ENCODE measurements around the gene MAPK1.
A peak's percentile ranks its signal among the peaks of the same experiment; 100 is the strongest.
"Not testable (repeated sequence)": the region's sequence is repeated elsewhere in the genome, so short reads cannot be mapped to it uniquely, and the experiment has no call there.

The MAPK1 gene

DNA sequence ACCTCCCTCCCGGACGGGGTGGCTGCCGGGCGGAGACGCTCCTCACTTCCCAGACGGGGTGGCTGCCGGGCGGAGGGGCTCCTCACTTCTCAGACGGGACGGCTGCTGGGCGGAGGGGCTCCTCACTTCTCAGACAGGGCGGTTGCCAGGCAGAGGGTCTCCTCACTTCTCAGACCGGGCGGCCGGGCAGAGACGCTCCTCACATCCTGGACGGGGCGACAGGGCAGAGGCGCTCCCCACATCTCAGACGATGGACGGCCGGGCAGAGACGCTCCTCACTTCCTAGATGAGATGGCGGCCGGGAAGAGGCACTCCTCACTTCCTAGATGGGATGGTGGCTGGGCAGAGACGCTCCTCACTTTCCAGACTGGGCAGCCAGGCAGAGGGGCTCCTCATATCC, 16.5 kb upstream of the MAPK1 start:
- not testable (repeated sequence) for H3K4me3 ChIP-seq (ENCODE audit: low read depth, low read length); DNase-seq (ENCODE audit: low read depth)

DNA sequence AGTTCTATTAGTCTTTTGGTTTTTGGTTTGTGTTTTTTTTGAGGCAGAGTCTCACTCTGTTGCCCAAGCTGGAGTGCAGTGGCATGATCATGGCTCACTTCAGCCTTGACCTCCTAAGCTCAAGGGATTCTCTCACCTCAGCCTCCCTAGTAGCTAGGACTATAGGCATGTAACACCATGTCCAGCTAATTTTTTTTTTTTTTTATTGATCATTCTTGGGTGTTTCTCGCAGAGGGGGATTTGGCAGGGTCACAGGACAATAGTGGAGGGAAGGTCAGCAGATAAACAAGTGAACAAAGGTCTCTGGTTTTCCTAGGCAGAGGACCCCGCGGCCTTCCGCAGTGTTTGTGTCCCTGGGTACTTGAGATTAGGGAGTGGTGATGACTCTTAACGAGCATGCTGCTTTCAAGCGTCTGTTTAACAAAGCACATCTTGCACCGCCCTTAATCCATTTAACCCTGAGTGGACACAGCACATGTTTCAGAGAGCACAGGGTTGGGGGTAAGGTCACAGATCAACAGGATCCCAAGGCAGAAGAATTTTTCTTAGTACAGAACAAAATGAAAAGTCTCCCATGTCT, 15.4 kb upstream of the MAPK1 start:
- DNase-seq (ENCODE audit: low read depth); H3K4me3 ChIP-seq (ENCODE audit: low read depth, low read length): not testable (repeated sequence)

DNA sequence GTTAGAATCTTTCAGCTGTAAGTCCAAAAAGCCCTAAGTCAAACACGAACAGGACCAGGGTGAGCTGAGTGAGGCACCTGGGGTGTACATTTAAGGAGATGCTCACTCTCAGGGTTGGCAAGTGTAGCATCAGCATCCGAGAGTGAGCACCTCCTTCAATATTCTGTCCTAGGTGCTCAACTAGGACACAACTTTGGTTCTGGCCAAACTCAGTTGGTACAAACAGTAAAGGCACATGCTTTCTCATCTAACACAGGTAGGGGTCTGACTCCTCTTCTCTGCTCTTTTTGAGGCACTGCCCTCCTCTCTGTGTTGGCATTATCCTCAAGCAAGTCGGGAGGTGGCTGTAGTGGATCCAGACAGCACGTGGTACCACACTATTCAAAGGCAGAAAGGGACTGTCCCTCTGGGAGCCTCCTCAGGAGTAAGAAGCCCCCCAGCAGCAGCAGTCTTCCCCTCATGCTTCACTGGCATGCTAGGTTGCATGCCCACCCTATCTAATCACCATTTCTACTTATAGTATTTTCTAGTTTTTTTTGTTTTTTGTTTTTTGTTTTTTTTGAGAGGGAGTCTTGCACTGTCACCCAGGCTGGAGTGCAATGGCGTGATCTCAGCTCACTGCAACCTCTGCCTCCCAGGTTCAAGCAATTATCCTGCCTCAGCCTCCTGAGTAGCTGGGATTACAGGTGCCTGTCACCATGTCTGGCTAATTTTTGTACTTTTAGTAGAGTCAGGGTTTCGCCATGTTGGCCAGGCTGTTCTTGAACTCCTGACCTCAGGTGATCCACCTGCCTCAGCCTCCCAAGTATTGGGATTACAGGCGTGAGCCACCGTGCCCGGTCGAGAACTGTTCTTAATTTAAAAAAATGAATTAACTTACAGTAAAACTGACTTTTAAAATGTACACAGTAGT, 14.7 kb upstream of the MAPK1 start:
- no peak overlapping the region for H3K4me3 ChIP-seq (ENCODE audit: low read depth, low read length)
- no peak for DNase-seq (ENCODE audit: low read depth)

DNA sequence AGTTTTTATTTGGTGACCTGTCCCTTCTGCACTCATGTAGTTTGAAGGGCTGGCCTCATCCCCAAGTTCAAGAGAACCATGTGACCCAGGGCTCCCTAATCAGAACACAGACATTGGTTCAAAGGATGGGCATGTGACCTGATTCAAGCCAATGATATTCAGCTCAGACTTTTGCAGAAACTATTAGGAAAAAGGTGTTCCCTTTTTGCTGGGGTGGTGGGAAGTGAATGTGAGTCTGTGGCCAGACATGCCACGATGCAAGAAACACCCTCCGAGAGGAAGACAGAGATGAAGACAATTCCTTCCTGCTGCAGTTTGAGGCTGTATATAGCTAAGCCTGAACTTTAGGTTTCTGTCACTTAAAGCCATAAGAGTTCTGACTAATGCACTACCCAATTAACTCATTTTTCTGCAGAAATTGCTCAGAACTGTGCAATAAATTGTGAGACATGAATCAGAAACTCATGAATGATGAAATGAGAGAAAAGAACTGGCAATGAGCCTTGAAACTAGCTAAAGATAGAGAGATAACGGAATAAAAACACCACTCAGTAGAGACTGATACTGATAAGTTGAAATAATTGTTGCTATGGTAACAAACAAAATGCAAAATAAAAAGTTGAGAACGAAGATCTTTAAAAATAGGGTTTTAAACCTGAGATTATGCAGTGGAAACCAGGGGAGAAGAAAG, 9.2 kb upstream of the MAPK1 start:
- no peak overlapping the region for H3K4me3 ChIP-seq (ENCODE audit: low read depth, low read length)
- DNase-seq (ENCODE audit: low read depth): peak; percentile 31

DNA sequence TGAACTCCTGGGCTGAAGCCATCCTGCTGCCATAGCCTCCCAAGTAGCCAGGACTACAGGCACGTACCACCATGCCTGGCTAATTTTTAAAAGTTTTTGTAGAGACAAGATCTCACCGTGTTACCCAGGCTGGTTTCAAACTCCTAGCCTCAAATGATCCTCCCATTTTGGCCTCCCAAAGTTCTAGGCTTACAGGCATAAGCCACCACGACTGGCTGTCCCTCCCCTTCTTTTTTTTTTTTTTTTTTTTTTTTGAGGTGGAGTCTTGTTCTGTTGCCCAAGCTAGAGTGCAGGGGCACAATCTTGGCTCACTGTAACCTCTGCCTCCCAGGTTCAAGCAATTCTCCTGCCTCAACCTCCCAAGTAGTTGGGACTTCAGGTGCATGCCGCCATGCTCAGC, 7.5 kb upstream of the MAPK1 start:
- not testable (repeated sequence) for DNase-seq (ENCODE audit: low read depth); H3K4me3 ChIP-seq (ENCODE audit: low read depth, low read length)

DNA sequence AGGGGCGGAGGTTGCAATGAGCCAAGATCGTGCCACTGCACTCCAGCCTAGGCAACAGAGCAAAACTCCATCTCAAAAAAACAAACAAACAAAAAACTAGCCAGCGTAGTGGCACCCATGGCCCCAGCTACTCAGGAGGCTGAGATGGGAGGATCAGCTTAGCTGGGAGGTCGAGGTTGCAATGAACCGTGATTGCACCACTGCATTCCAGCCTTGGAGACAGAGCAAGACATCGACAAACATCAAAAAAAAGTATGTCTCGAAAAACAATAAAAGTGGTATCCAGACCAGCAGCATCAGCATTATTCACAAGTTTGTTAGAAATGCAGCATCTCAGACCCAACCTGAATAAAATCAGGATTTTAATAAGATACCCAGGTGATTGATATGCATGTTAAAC, 6.2 kb upstream of the MAPK1 start:
- no peak for DNase-seq (ENCODE audit: low read depth)
- H3K4me3 ChIP-seq (ENCODE audit: low read depth, low read length): no peak overlapping the region

DNA sequence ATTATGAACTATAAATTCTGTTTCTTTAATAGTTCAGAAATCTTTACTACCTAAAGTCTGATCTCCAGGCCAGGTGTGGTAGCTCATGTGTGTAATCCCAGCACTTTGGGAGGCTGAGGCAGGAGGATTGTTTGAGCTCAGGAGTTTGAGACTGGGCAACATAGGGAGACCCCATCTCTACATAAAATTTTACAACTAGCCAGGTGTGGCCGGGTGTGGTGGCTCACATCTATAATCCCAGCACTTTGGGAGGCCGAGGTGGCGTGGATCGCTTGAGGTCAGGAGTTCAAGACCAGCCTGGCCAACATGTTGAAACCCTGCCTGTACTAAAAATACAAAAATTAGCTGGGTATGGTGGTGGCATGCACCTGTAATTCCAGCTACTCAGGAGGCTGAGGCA, 5.3 kb upstream of the MAPK1 start:
- not testable (repeated sequence) for DNase-seq (ENCODE audit: low read depth); H3K4me3 ChIP-seq (ENCODE audit: low read depth, low read length)

DNA sequence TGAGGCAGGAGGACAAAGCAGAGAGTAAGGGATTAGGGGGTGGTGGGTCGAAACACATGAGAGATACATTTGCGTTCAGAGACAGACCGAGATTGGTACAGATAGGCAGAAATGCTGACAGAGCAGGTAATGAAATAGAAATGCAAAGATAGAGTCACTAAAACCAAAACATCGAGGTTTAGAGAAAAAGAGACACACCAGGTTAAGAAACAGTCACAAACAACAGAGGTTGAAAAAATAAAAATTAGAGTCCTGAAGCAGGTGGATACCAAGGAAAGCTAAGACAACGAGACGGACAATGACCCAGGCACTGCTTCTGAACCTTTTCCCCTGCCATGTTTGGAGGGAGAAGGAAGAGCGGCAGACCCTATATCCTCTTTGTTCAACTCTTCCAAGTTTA, 1.2 kb upstream of the MAPK1 start:
- DNase-seq (ENCODE audit: low read depth): no peak
- no peak overlapping the region for H3K4me3 ChIP-seq (ENCODE audit: low read depth, low read length)

DNA sequence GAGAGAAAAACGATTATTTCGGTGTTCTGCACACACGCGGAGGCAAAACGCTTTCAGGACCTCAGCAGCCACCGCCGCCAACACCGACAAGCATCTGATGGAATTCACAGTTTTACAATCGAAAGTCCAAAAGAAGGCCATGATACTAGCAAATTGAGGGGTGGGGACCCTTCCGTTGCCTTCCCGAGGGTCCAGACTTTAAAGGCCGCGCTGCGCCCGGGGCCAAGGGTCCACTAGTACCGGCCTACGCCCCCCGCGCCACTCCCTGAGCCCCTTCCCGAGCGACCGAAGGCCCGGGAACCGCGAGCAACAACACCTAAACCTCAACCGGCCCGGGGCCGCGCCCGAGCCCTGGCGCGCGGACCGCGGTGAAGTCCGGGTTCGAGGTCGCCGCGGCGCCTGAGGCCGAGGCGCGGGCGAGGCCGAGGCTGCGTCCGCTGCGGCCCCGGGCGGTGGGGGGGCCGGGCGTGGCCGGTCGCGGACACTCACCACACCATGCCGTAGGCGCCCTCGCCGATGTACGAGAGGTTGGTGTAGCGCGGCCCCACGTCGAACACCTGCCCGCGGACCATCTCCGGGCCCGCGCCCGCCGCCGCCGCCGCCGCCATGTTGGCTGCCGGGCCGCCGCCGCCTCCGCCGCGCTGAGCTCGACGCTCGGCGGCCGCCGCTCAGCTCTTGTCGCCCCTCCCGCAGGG, 465 bp downstream of the MAPK1 start:
- no peak for DNase-seq (ENCODE audit: low read depth)
- H3K4me3 ChIP-seq (ENCODE audit: low read depth, low read length): peak overlapping the region; percentile 94

DNA sequence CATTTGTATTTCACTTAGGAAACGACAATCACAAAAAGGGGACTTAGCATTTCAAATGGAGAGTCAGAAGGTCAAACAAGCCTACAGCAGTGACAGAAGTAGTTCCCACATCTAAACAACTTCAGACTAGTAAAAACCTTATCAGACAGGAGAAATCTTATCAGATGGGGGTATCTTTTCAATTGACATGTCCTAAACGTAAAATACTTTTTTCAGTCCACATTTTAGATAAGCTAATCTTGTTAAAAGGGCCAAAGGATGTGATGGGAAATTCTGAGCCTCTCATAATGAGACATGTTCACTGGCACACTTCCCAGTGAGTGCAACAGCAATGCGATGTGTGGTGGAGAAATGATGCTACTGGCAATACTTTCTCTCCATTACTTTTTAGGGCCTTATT, 2.4 kb downstream of the MAPK1 start:
- no peak overlapping the region for H3K4me3 ChIP-seq (ENCODE audit: low read depth, low read length)
- DNase-seq (ENCODE audit: low read depth): peak; percentile 56

DNA sequence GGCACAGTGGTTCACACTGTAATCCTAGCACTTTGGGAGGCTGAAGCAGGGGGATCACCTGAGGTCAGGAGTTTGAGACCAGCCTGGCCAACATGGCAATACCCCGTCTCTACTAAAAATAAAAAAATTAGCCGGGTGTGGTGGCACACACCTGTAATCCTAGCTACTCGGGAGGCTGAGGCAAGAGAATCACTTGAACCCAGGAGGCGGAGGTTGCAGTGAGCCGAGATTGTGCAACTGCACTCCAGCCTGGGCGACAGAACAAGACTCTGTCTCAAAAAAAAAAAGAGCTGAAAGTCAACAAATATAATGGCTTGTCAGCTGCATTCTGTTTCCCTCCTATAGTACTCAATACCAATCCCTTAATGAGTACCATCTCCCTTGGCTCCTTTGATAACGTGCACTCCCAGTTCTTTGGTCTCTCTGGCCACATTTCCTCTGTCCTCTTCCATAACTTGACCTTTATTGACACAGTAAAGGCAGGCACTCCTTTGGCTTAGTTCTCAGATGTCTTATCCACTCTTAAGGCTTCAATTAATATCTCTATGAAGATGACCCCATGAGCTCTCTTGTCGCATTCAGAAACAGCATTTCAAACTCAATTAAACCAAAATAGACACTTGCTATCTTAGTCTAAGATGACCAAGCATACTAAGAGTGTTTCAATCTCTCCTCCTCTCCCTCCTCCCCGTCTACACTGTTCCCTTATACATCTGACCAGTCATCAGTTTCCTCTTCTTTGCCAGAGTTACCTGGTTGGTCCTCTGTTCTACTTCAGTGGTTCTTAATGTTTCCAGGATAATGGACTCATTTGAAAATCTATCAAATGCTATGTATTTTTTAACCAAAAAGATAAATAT, 4.8 kb downstream of the MAPK1 start:
- no peak for DNase-seq (ENCODE audit: low read depth)
- no peak overlapping the region for H3K4me3 ChIP-seq (ENCODE audit: low read depth, low read length)

DNA sequence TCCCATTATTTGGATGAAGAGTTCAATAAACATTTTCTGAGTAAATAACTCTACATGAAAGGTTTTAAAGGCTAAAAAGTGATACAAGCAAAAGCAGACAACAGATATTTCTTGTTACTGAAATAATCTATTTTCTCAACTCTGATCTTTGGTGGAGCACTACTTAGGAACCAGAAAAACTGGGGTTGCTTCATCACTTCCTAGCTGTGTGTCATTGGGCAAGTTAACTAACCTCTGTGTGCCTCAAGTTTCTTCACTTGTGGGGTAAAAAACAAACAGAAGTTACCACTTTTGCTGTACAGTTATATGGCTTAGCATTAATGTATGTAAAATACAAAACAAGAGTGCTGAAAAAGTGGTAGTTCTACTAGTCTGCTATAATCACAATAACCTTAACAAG, 5.6 kb downstream of the MAPK1 start:
- no peak for DNase-seq (ENCODE audit: low read depth)
- no peak overlapping the region for H3K4me3 ChIP-seq (ENCODE audit: low read depth, low read length)

DNA sequence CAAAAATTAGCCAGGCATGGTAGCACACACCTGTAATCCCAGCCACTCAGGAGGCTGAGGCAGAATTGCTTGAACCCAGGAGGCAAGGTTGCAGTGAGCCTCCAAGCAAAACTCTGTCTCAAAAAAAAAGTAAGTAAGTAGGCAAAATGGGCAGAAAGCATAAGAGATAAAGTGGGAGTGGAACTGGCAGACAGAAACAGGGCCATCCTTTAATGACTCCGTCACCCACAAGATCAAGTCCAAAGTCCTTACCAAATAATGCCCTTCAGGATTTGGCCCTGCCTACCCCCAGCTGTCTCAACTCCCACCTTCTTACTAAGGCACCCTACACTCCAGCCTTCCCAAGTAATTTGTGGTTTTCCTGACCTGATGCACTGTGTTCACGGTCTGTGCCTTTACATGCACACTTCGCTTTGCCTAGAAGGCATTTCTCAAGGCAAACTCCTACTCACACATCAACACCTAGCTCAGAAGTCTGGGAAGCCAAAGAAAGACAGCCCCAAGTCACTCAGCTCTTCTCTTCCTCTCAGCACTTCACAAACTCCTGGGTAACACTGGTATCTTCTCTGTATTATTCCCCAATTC, 6.1 kb downstream of the MAPK1 start:
- no peak for DNase-seq (ENCODE audit: low read depth)
- H3K4me3 ChIP-seq (ENCODE audit: low read depth, low read length): no peak overlapping the region

DNA sequence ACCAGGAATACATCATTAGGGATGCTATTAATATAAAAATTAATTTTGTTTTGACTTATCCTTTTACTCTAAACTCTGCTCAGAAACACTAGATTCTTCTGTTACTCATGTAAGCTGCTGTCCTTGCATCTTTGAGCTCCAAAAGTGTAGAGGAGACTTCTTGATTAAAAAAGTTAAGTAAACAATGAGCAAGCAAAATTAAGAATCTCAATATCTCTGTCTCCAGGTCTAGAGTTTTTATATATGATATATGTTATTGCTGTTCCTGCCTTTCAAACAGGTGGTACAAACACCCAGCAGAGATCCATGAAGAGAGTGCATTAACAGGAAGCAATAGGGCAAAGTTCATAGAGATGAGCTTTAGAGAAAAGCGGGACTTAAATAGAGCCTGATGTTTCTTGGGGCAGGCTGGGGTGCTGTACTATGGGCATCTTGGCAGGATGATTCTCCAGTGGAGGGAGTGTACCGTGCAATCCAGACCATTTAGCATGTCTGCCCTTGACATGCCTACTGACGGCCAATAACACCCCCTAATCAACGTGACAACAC, 6.9 kb downstream of the MAPK1 start:
- no peak for DNase-seq (ENCODE audit: low read depth)
- H3K4me3 ChIP-seq (ENCODE audit: low read depth, low read length): no peak overlapping the region

DNA sequence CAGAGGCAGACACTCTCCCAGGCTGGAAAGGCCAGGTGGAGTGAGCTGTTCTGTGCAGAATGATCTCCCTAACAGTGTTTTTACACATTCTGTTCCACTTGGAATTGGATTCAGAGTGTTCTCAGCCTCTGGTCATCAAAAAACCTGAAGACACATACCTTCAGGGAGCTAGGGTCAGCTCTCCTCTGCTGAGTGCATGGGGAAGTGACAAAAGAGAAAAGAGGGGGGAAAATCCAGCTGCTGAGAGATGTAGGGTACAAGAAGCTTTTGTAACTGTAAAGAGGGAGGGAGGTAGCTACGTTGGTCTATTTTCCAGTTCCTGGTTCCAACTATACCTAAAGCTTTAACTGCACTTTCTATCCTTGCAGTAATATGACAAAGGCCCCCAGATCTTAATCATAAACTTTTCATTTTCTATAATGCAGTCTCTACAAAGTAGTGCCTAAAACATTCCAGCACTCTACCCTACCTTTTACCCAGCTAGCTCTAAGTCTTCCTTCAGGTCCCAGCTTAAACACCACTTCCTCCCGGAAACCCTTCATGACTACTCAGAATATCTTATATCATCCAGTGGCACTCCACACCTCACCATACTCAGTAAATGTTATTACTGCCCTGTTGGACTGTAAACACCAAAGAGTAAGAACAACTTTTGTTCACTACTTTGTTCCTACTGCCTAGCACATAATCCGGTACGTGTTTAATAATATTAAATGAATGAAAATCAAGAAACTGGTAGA, 9.2 kb downstream of the MAPK1 start:
- no peak for DNase-seq (ENCODE audit: low read depth)
- H3K4me3 ChIP-seq (ENCODE audit: low read depth, low read length): no peak overlapping the region

DNA sequence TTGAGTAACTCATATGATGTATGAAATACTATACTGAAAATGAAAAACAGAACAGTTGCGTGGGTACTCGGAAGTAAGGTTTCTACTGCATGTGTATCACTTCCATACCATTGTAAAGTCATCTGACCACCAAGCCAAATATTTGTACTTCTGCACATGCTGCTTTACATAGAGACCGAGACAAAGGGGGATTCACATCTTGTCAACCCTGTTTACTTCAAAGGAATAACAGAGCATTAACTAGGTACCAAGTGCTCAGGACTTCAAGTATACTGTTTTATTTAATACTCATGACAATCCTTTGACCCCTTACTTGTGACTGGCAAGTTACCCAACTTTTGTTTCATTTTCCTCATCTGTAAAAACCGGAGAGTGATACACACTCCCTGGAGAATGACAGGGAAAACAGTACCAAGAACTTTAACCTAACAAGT, 9.9 kb downstream of the MAPK1 start:
- DNase-seq (ENCODE audit: low read depth): no peak
- no peak overlapping the region for H3K4me3 ChIP-seq (ENCODE audit: low read depth, low read length)

DNA sequence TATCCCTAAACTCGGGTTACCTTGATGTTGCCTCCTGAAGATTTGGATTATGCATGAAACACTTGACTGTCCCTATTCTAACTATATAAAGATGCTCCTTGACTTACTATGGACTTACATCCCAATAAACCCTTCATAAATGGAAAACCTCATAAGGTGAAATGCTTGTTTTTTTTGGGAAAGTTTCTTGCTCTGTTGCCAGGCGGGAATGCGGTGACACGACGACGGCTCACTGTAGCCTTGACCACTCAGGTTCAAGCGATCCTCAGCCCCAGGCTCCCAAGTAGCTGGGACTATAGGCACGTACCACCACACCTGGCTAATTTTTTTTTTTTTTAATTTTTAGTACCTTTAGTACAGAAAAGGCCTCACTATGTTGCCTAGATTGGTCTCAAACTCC, 10.6 kb downstream of the MAPK1 start:
- DNase-seq (ENCODE audit: low read depth): no peak
- H3K4me3 ChIP-seq (ENCODE audit: low read depth, low read length): no peak overlapping the region

DNA sequence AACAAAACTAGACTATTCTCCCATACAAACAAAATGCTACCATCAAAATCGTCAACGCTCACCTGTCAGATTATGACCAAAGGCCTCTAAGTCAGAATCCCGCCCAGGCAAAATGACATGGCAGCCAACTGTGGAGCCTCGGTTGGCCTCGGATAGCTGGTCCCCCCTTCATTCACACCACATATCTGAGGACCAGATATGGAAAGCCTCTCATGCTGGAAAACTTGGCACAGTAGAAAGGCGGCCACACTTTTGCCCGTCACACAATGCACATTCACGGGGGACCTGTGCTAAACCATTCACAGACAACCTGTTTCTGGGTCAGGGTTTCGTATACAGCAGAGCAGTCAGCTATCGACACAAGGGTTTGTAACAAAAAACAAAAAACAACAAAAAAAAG, 11.2 kb downstream of the MAPK1 start:
- DNase-seq (ENCODE audit: low read depth): no peak
- H3K4me3 ChIP-seq (ENCODE audit: low read depth, low read length): no peak overlapping the region
